IMR-90 (cell line): Measurements from ENCODE around the gene HOMER3. TPM values are rescaled to one million over a fixed set of nuclear protein-coding genes. Genes with fewer than 3 reads are reported as not detected.

Source experiments
- ATAC-seq: fragments of 200-7000 bp; cut with Tn5 transposase; 2 replicates; pipeline ENCODE4 v1.9.1; 2020; ENCODE audit warnings: low read depth, mild to moderate bottlenecking, moderate library complexity
- BruUV-seq: library from RNA; stranded (reverse); fragments of 400-500 nt; replicated peaks from 2 replicates; lab custom pipeline; 2021; lab: Mats Ljungman, UMichigan
- CTCF ChIA-PET: fragments of 300-600 bp; formaldehyde crosslinking; extraction: SDS; loops from one replicate; lab custom pipeline; 2021; ENCODE audit warnings: antibody characterized with exemption; lab: Yijun Ruan, JAX
- POLR2A ChIA-PET: fragments of 300-600 bp; sonication (Branson Sonifier 250); formaldehyde crosslinking; loops from one replicate; lab custom pipeline; 2022; ENCODE audit warnings: antibody characterized with exemption; ENCODE audit not compliant: unreplicated experiment; lab: Charles Lee
- DNase-seq: peaks from one replicate; pipeline ENCODE4 v3.0.0; 2013
- H2AFZ ChIP-seq: replicated peaks from 2 replicates; pipeline ENCODE3; 2013; ENCODE audit warnings: low read length, mild to moderate bottlenecking; ENCODE audit not compliant: poor library complexity
- H2AK5ac ChIP-seq: 2 replicates; pipeline ENCODE4 v1.6.1; 2013; ENCODE audit warnings: low read depth, low read length, inconsistent platforms
- H2AK9ac ChIP-seq: replicated peaks from 2 replicates; pipeline ENCODE3; 2013; ENCODE audit warnings: mild to moderate bottlenecking, low read depth, low read length, moderate library complexity; ENCODE audit not compliant: poor library complexity
- H2BK120ac ChIP-seq: 2 replicates; pipeline ENCODE4 v1.6.1; 2013; ENCODE audit warnings: low read depth, low read length, inconsistent platforms
- H2BK15ac ChIP-seq: 3 replicates; pipeline ENCODE4 v1.6.1; 2013; ENCODE audit warnings: low read depth, low read length, inconsistent platforms
- H2BK20ac ChIP-seq: 2 replicates; pipeline ENCODE4 v1.6.1; 2013; ENCODE audit warnings: low read depth, mild to moderate bottlenecking, inconsistent platforms, low read length, moderate library complexity
- H2BK5ac ChIP-seq: 2 replicates; pipeline ENCODE4 v1.6.1; 2013; ENCODE audit warnings: mild to moderate bottlenecking, low read depth, low read length, inconsistent platforms; ENCODE audit not compliant: poor library complexity, severe bottlenecking
- H3K14ac ChIP-seq: replicated peaks from 2 replicates; pipeline ENCODE4 v1.6.1; 2013; ENCODE audit warnings: low read depth, low read length, inconsistent platforms
- H3K18ac ChIP-seq: 2 replicates; pipeline ENCODE4 v1.6.1; 2013; ENCODE audit warnings: low read depth, low read length, control low read depth
- H3K23ac ChIP-seq: 2 replicates; pipeline ENCODE4 v1.6.1; 2013; ENCODE audit warnings: low read depth, low read length, inconsistent platforms
- H3K27ac ChIP-seq: 2 replicates; pipeline ENCODE4 v1.5.1; 2013; ENCODE audit warnings: mild to moderate bottlenecking, control low read depth, low read length; ENCODE audit not compliant: insufficient read depth
- H3K27me3 ChIP-seq: 2 replicates; pipeline ENCODE4 v1.6.1; 2013; ENCODE audit warnings: low read length; ENCODE audit not compliant: control insufficient read depth, insufficient read depth
- H3K36me3 ChIP-seq: 2 replicates; pipeline ENCODE4 v1.6.1; 2013; ENCODE audit warnings: low read length, mixed read lengths; ENCODE audit not compliant: control insufficient read depth, insufficient read depth
- H3K4ac ChIP-seq: 2 replicates; pipeline ENCODE4 v1.6.1; 2013; ENCODE audit warnings: low read depth, low read length, inconsistent platforms
- H3K4me1 ChIP-seq: 2 replicates; pipeline ENCODE4 v1.6.1; 2013; ENCODE audit warnings: low read length, mixed read lengths; ENCODE audit not compliant: control insufficient read depth, insufficient read depth
- H3K4me2 ChIP-seq: 2 replicates; pipeline ENCODE4 v1.6.1; 2013; ENCODE audit warnings: low read depth, mild to moderate bottlenecking, control low read depth, low read length, moderate library complexity
- H3K4me3 ChIP-seq: 2 replicates; pipeline ENCODE4 v1.5.1; 2013; ENCODE audit warnings: low read depth, mild to moderate bottlenecking, control low read depth, low read length, moderate library complexity; ENCODE audit not compliant: insufficient read depth
- H3K56ac ChIP-seq: 2 replicates; pipeline ENCODE4 v1.6.1; 2013; ENCODE audit warnings: low read length, inconsistent platforms; ENCODE audit not compliant: insufficient read depth; ENCODE audit errors: extremely low read depth
- H3K79me1 ChIP-seq, 2 experiments: 2 replicates each; pipeline ENCODE4 v1.6.1; 2013; ENCODE audit warnings: low read length in 2 of 2, inconsistent platforms in 1 of 2, low read depth in 1 of 2
- H3K9ac ChIP-seq: 2 replicates; pipeline ENCODE4 v1.6.1; 2013; ENCODE audit warnings: low read depth, low read length, control low read depth
- H3K9me1 ChIP-seq: 2 replicates; pipeline ENCODE4 v1.6.1; 2013; ENCODE audit warnings: low read length, inconsistent platforms; ENCODE audit not compliant: insufficient read depth
- H3K9me3 ChIP-seq: 2 replicates; pipeline ENCODE4 v1.6.1; 2013; ENCODE audit warnings: low read length; ENCODE audit not compliant: control insufficient read depth, insufficient read depth
- H4K20me1 ChIP-seq: 2 replicates; pipeline ENCODE4 v1.6.1; 2013; ENCODE audit warnings: low read length, inconsistent platforms; ENCODE audit not compliant: insufficient read depth
- H4K5ac ChIP-seq: 2 replicates; pipeline ENCODE4 v1.6.1; 2013; ENCODE audit warnings: mild to moderate bottlenecking, low read depth, low read length, control low read depth
- H4K8ac ChIP-seq, 2 experiments: 2 replicates each; pipeline ENCODE4 v1.6.1; 2013; ENCODE audit warnings: low read depth in 2 of 2, low read length in 2 of 2, control low read depth in 1 of 2, inconsistent platforms in 1 of 2
- H4K91ac ChIP-seq: 2 replicates; pipeline ENCODE4 v1.6.1; 2013; ENCODE audit warnings: low read depth, low read length, inconsistent platforms; ENCODE audit not compliant: insufficient read depth
- MAFK ChIP-seq: IDR thresholded peaks from 2 replicates; pipeline ENCODE4 v1.6.1; 2012; ENCODE audit warnings: low read depth, low read length, improper control_type of control experiment
- MXI1 ChIP-seq: IDR thresholded peaks from 2 replicates; pipeline ENCODE4 v1.6.1; 2012; ENCODE audit warnings: low read depth, mild to moderate bottlenecking, low read length, moderate library complexity, borderline replicate concordance
- NFE2L2 ChIP-seq: fragments of 150-350 bp; IDR thresholded peaks from 2 replicates; pipeline ENCODE4 v1.6.1; 2016; ENCODE audit warnings: low read depth, mild to moderate bottlenecking, low read length
- POLR2A ChIP-seq: IDR thresholded peaks from 2 replicates; pipeline ENCODE4 v1.6.1; 2012; ENCODE audit warnings: mild to moderate bottlenecking, low read depth, low read length
- WGBS, 2 experiments: methylation state at CpG; one replicate each; pipeline versions ENCODE4 v1.1.5 to v1.1.7; 2013; ENCODE audit warnings: missing lambda C conversion rate in 2 of 2; ENCODE audit not compliant: insufficient read length in 1 of 2; ENCODE audit errors: extremely low coverage in 2 of 2; 5-methylcytosine and 5-hydroxymethylcytosine counted together
- dilution Hi-C: fragments of 300-500 bp; cut with HindIII; formaldehyde crosslinking; loops from one replicate; pipeline ENCODE4 v1.14.3; 2018; ENCODE audit warnings: low sequenced_read_pairs; ENCODE audit not compliant: unreplicated experiment
- in situ Hi-C: fragments of 300-500 bp; cut with MboI; formaldehyde crosslinking; loops from 3 replicates; pipeline ENCODE4 v1.14.3; 2019; ENCODE audit warnings: low sequenced_read_pairs, inconsistent platforms, mixed read lengths
- intact Hi-C: fragments of 100-400 bp; cut with micrococcal nuclease; formaldehyde crosslinking; loops from 2 replicates; pipeline ENCODE4 v1.10.0; 2022
- polyA plus RNA-seq, 3 experiments: library from polyadenylated mRNA; depleted of rRNA; stranded (reverse); fragments of >200 nt; gene quantifications; 2 replicates each; pipeline ENCODE4 v1.2.3, GENCODE V29; 2012; ENCODE audit warnings: low replicate concordance in 1 of 3
- total RNA-seq: library from RNA; depleted of rRNA; stranded (reverse); fragments of >200 nt; gene quantifications from 2 replicates; pipeline ENCODE4 v1.2.3, GENCODE V29; 2012
- TF ChIP-seq, protein P1 (sequence below): conservative IDR thresholded peaks from 2 replicates; pipeline ENCODE4 v1.5.1; 2012; ENCODE audit warnings: mild to moderate bottlenecking, low read depth, low read length, improper control_type of control experiment

Gene HOMER3
- total and polyA plus RNA-seq, 2 of the 4 experiments (the other 2 are of a cell fraction) = 53.4 to 77.0 TPM

- H4K8ac ChIP-seq = no peak overlapping the region
- in situ Hi-C loops = no loop called here
- dilution Hi-C loops = no loop called here
- no peak for ATAC-seq
- no peak overlapping the region for H3K18ac ChIP-seq
- H3K4me1 ChIP-seq = no peaks in the 10 kb centered on the region
- H3K4me3 ChIP-seq = no peak overlapping the region
- H2BK5ac ChIP-seq = no peak overlapping the region
- H3K4ac ChIP-seq = no peak overlapping the region
- H3K36me3 ChIP-seq = peaks cover 66% of the 10 kb centered on the region
- H3K4me2 ChIP-seq = no peak overlapping the region
- WGBS, 2 experiments = 95% methylated on average over 3 of the region's 10 CpGs; no CpG with 5 or more reads in 1 of the 2 experiments
- intact Hi-C loops = no loop called here
- no peak overlapping the region for H2BK20ac ChIP-seq
- no peak overlapping the region for H2BK15ac ChIP-seq
- H3K9ac ChIP-seq = no peak overlapping the region
- POLR2A ChIA-PET = no interaction called here
- H2BK120ac ChIP-seq = no peak overlapping the region
- no peak overlapping the region for H4K91ac ChIP-seq
- H2AFZ ChIP-seq = no peak overlapping the region
- no peak overlapping the region for H3K14ac ChIP-seq
- peaks cover 16 to 51% of the 10 kb centered on the region in 2 experiments for H3K79me1 ChIP-seq
- H3K9me3 ChIP-seq = no peaks in the 10 kb centered on the region
- no peak overlapping the region for H3K56ac ChIP-seq
- peaks cover 42% of the 10 kb centered on the region for H4K20me1 ChIP-seq
- CTCF ChIA-PET = no interaction called here
- H3K27ac ChIP-seq = no peak overlapping the region
- H2AK5ac ChIP-seq = no peak overlapping the region
- no peaks in the 10 kb centered on the region; the same call in 1 of the 2 replicates for H3K9me1 ChIP-seq
- H4K5ac ChIP-seq = no peak overlapping the region
- TF ChIP-seq, protein P1, sequence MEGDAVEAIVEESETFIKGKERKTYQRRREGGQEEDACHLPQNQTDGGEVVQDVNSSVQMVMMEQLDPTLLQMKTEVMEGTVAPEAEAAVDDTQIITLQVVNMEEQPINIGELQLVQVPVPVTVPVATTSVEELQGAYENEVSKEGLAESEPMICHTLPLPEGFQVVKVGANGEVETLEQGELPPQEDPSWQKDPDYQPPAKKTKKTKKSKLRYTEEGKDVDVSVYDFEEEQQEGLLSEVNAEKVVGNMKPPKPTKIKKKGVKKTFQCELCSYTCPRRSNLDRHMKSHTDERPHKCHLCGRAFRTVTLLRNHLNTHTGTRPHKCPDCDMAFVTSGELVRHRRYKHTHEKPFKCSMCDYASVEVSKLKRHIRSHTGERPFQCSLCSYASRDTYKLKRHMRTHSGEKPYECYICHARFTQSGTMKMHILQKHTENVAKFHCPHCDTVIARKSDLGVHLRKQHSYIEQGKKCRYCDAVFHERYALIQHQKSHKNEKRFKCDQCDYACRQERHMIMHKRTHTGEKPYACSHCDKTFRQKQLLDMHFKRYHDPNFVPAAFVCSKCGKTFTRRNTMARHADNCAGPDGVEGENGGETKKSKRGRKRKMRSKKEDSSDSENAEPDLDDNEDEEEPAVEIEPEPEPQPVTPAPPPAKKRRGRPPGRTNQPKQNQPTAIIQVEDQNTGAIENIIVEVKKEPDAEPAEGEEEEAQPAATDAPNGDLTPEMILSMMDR = no peak
- no peak for TF ChIP-seq MAFK
- TF ChIP-seq NFE2L2 = no peak
- TF ChIP-seq MXI1 = no peak
- no peak for TF ChIP-seq POLR2A
- no peaks in the 10 kb centered on the region for H3K27me3 ChIP-seq
- no peak overlapping the region for H3K23ac ChIP-seq
- BruUV-seq = no TSS peak
- no peak for DNase-seq
- no peak overlapping the region for H2AK9ac ChIP-seq
These were observed 31.0 kb downstream of the HOMER3 start for GRCh38 chr19:18910010-18910409.
